ELR (cell line): Measurements from ENCODE around the gene POC5.
"Not testable (repeated sequence)": the region's sequence is repeated elsewhere in the genome, so short reads cannot be mapped to it uniquely, and the experiment has no call there.

Experiments used
- DNase-seq: peaks from one replicate; pipeline ENCODE4 v3.0.0-alpha.2; 2015; ENCODE audit warnings: low read depth

The POC5 gene

GRCh38 chr5:75701856-75702255 lies 15.4 kb downstream of the POC5 start:
- DNase-seq, result no peak

- not testable (repeated sequence) for DNase-seq
Measured at GRCh38 chr5:75695472-75696351, 21.5 kb downstream of the POC5 start.

- no peak for DNase-seq
Measured at GRCh38 chr5:75694781-75695180, 22.5 kb downstream of the POC5 start.

- DNase-seq, result no peak
Measured at GRCh38 chr5:75690669-75691068, 26.6 kb downstream of the POC5 start.

- no peak for DNase-seq
Measured at GRCh38 chr5:75686480-75686879, 30.8 kb downstream of the POC5 start.

GRCh38 chr5:75685141-75685540 lies 32.1 kb downstream of the POC5 start:
- DNase-seq, result no peak

- peak; percentile 78 for DNase-seq
Measured at GRCh38 chr5:75681125-75681830, 36.0 kb downstream of the POC5 start.

GRCh38 chr5:75678155-75678554 lies 39.1 kb downstream of the POC5 start:
- DNase-seq, result no peak

GRCh38 chr5:75677607-75678006 lies 39.6 kb downstream of the POC5 start:
- DNase-seq, result no peak

- no peak for DNase-seq
Measured at GRCh38 chr5:75675783-75676182, 41.5 kb downstream of the POC5 start.

GRCh38 chr5:75672616-75673015 lies 44.6 kb downstream of the POC5 start:
- peak; percentile 16 for DNase-seq

GRCh38 chr5:75671506-75671905 lies 45.7 kb downstream of the POC5 start:
- DNase-seq, result no peak

GRCh38 chr5:75670577-75670976 lies 46.7 kb downstream of the POC5 start:
- no peak for DNase-seq

GRCh38 chr5:75668977-75669689 lies 48.1 kb downstream of the POC5 start:
- DNase-seq, result peak; percentile 76

- no peak for DNase-seq
Measured at GRCh38 chr5:75668445-75668844, 48.8 kb downstream of the POC5 start.

- DNase-seq, result peak; percentile 27
Measured at GRCh38 chr5:75667586-75667985, 49.7 kb downstream of the POC5 start.

GRCh38 chr5:75666801-75667200 lies 50.4 kb downstream of the POC5 start:
- DNase-seq, result peak; percentile 29

- no peak for DNase-seq
Measured at GRCh38 chr5:75664979-75665378, 52.3 kb downstream of the POC5 start.

GRCh38 chr5:75663579-75664284 lies 53.5 kb downstream of the POC5 start:
- no peak for DNase-seq

GRCh38 chr5:75662061-75662460 lies 55.2 kb downstream of the POC5 start:
- no peak for DNase-seq

GRCh38 chr5:75660678-75661465 lies 56.4 kb downstream of the POC5 start:
- DNase-seq, result no peak
